Prostate gland (tissue), 2 donors: Measurements from ENCODE around the gene RTEL1.

Source experiments
- CTCF ChIP-seq, 4 experiments: fragments of 200-600 bp in 2 of 4; fragments of 450-650 bp in 2 of 4; sonication (generic) in 2 of 4; IDR thresholded peaks; 1 replicate in 3 of 4; 2 replicates in 1 of 4; pipeline ENCODE4 v1.5.1; 2016 to 2019; ENCODE audit warnings: antibody characterized with exemption in 4 of 4, mild to moderate bottlenecking in 2 of 4, moderate library complexity in 2 of 4
- POLR2AphosphoS5 ChIP-seq: sonication (generic); formaldehyde crosslinking; IDR thresholded peaks from one replicate; pipeline ENCODE4 v1.6.1; 2017; ENCODE audit warnings: antibody characterized with exemption

DNA sequence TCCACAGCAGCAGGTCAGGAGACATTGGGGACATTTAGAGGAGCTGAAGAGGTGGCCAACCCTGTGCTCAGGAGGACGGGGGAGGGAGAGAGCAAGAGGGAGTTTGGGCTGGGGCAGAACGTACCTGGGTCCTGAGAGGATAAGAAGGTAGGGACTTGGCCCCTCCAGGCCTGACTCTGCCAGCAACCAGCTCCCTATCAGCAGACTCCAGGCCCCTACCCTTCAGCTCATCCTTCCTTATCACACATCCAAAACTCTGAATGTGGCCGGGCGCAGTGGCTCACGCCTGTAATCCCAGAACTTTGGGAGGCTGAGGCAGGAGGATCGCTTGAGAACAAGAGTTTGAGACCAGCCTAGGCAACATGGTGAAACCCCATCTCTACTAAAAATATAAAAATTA is 9.9 kb upstream of the RTEL1 start:
- TF ChIP-seq POLR2AphosphoS5 (no peak), CTCF (IDR thresholded peaks at IDR 0.05) (no peak)
